GM21786 (cell line): ENCODE results near the gene SPRED2.

Experiments
- ATAC-seq: cut with Tn5 transposase; IDR thresholded peaks from one replicate; pipeline ENCODE4 v1.9.1; 2021; ENCODE audit not compliant: unreplicated experiment

SPRED2 gene

GRCh38 chr2:65282477-65283053, 149.8 kb downstream of the SPRED2 start:
- no peak for ATAC-seq

- no peak for ATAC-seq
Observed at GRCh38 chr2:65281627-65282351, 150.6 kb downstream of the SPRED2 start.

- no peak for ATAC-seq
Observed at GRCh38 chr2:65279756-65280155, 152.6 kb downstream of the SPRED2 start.

- no peak for ATAC-seq
Observed at GRCh38 chr2:65278531-65278981, 153.8 kb downstream of the SPRED2 start.

- no peak for ATAC-seq
Observed at GRCh38 chr2:65277791-65278483, 154.5 kb downstream of the SPRED2 start.

GRCh38 chr2:65277118-65277517, 155.3 kb downstream of the SPRED2 start:
- no peak for ATAC-seq

GRCh38 chr2:65276609-65277008, 155.8 kb downstream of the SPRED2 start:
- no peak for ATAC-seq

GRCh38 chr2:65275141-65275915, 157.1 kb downstream of the SPRED2 start:
- ATAC-seq: no peak

- ATAC-seq: no peak
Observed at GRCh38 chr2:65273344-65273743, 159.1 kb downstream of the SPRED2 start.

GRCh38 chr2:65268957-65269356, 163.4 kb downstream of the SPRED2 start:
- ATAC-seq: no peak

- ATAC-seq: no peak
Observed at GRCh38 chr2:65267008-65267407, 165.4 kb downstream of the SPRED2 start.

- ATAC-seq: no peak
Observed at GRCh38 chr2:65265671-65266045, 166.7 kb downstream of the SPRED2 start.

- ATAC-seq: no peak
Observed at GRCh38 chr2:65264821-65265670, 167.4 kb downstream of the SPRED2 start.

GRCh38 chr2:65263986-65264385, 168.4 kb downstream of the SPRED2 start:
- ATAC-seq: no peak

GRCh38 chr2:65263262-65263661, 169.1 kb downstream of the SPRED2 start:
- no peak for ATAC-seq

- no peak for ATAC-seq
Observed at GRCh38 chr2:65261676-65262075, 170.7 kb downstream of the SPRED2 start.
